ENCODE measurements around the gene CLIP2.

- no peak for TF ChIP-seq CTCF (IDR thresholded peaks at IDR 0.05)
- TF ChIP-seq POLR2AphosphoS5 (IDR thresholded peaks at IDR 0.05): no peak
Measured at GRCh38 chr7:74317146-74317782, 28.1 kb downstream of the CLIP2 start.

Measured in sigmoid colon (tissue), 4 donors.